ENCODE data around the gene HOXB9. TPM values are rescaled to one million over a fixed set of nuclear protein-coding genes. Genes with fewer than 3 reads are reported as not detected.

Gene HOXB9
- total RNA-seq, 2 experiments from 2014 or later, result not detected

DNA sequence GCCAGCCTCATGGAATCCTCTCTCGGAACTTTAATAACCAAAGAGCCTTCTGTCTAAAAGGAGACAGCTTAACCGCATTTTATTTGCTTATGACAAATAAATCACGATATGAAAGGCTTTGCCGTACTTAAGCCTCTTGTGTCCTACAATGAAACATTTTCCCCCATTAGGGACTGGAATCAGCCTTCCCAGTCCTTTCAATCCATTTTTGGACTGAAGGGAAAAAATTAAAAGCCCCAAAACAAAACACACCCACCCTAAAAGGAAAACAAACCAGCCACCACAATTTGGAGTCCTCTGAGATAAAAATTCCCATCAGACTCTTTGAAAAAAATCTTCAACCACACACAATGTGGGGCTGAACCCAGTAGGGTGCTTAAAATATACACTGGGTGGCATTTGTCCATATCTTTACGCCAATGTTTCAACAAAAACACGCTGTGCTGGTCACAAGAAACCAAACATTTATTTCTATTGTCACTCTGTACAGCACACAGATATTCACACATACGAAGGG, 51.0 kb downstream of the HOXB9 start:
- Mint-ChIP-seq H3K4me1 (ENCODE audit: low read depth) (peaks cover 32% of the 10 kb centered on the region), H3K27ac (no peak overlapping the region), H3K36me3 (ENCODE audit: low read depth) (no peaks in the 10 kb centered on the region), H3K27me3 (peaks cover 62% of the 10 kb centered on the region), H3K4me3 (peak overlapping the region; percentile 23), H3K9me3 (no peaks in the 10 kb centered on the region)
- peaks cover 15 to 17% of the 10 kb centered on the region in 2 experiments for H3K27me3 ChIP-seq (ENCODE audit: control insufficient read depth in 1 of 2, insufficient read depth in 2 of 2, low read length in 2 of 2)
- ChIA-PET CTCF (interaction anchor here (1.0 kb wide), 1 partner anchor 223 kb away, joined by 7 read pairs; no protein-coding TSS in a partner anchor), POLR2A (no interaction called here)
- no peaks in the 10 kb centered on the region for H3K36me3 ChIP-seq (ENCODE audit: insufficient read depth, low read length)
- no peak overlapping the region for H3K27ac ChIP-seq (ENCODE audit: low read depth in 1 of 2, low read length in 2 of 2)
- peaks cover 0 to 3% of the 10 kb centered on the region in 2 experiments for H3K9me3 ChIP-seq (ENCODE audit: control insufficient read depth in 1 of 2, insufficient read depth in 1 of 2, low read length in 2 of 2)
- no peak for TF ChIP-seq CTCF (IDR thresholded peaks at IDR 0.05)
- ATAC-seq (ENCODE audit: poor library complexity), result no peak
- H3K4me1 ChIP-seq (ENCODE audit: insufficient read depth, low read length), result peaks cover 38% of the 10 kb centered on the region
- no peak overlapping the region for H3K4me3 ChIP-seq (ENCODE audit: low read length)
- no peak for DNase-seq
- intact Hi-C loops (cut with DNase I, micrococcal nuclease), result no loop called here

GRCh38 chr17:48574505-48575065, 51.6 kb downstream of the HOXB9 start:
- CTCF ChIA-PET, result interaction anchor here (1.0 kb wide), 1 partner anchor 223 kb away, joined by 7 read pairs; no protein-coding TSS in a partner anchor
- Histone ChIP-seq H3K36me3 (ENCODE audit: insufficient read depth, low read length) (no peaks in the 10 kb centered on the region), H3K27me3 (ENCODE audit: control insufficient read depth in 1 of 2, insufficient read depth in 2 of 2, low read length in 2 of 2) (peaks cover 10 to 15% of the 10 kb centered on the region in 2 experiments), H3K9me3 (ENCODE audit: control insufficient read depth in 1 of 2, insufficient read depth in 1 of 2, low read length in 2 of 2) (no peaks in the 10 kb centered on the region), H3K27ac (ENCODE audit: low read depth in 1 of 2, low read length in 2 of 2) (no peak overlapping the region), H3K4me3 (ENCODE audit: low read length) (no peak overlapping the region), H3K4me1 (ENCODE audit: insufficient read depth, low read length) (peaks cover 34% of the 10 kb centered on the region)
- intact Hi-C loops (cut with DNase I, micrococcal nuclease), result no loop called here
- POLR2A ChIA-PET, result no interaction called here
- ATAC-seq (ENCODE audit: poor library complexity) (no peak), DNase-seq (no peak)
- Mint-ChIP-seq H3K27ac (no peak overlapping the region), H3K27me3 (peaks cover 57% of the 10 kb centered on the region), H3K4me1 (ENCODE audit: low read depth) (peaks cover 27% of the 10 kb centered on the region), H3K4me3 (no peak overlapping the region), H3K36me3 (ENCODE audit: low read depth) (no peaks in the 10 kb centered on the region), H3K9me3 (no peaks in the 10 kb centered on the region)
- TF ChIP-seq CTCF (IDR thresholded peaks at IDR 0.05), result no peak

DNA sequence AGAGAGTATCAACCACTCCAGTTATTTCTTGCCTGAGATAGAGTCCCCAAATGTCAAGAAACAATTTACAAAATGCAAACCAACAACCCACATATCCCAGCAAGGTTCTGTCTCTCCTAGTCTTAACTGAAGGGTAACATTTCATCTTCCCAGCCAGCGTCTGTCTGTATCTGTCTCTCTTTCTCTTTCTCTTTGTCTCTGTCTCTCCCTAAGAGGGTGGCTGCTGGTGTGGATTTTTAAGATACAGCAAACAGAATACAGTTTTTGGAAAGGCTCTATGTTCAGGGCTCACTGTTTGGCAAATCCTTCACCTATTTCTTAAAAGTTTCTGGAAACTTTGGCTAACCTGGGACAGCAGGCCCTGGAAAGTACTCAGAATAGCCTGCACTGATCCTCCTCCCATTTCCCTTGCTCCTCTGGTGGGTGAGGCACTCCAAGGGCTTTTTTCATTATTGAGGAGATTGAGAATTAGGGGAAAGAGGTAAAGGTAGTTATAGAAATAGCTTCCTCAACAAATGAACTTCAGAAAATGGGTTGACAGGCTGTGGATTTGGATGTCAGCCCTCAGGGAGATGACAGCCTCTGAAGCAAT, 54.2 kb downstream of the HOXB9 start:
- no peak overlapping the region for H3K4me3 ChIP-seq (ENCODE audit: low read length)
- intact Hi-C loops (cut with DNase I, micrococcal nuclease), result no loop called here
- H3K27ac Mint-ChIP-seq, result no peak overlapping the region
- peaks cover 15% of the 10 kb centered on the region for H3K4me1 ChIP-seq (ENCODE audit: insufficient read depth, low read length)
- no peaks in the 10 kb centered on the region for H3K36me3 Mint-ChIP-seq (ENCODE audit: low read depth)
- ATAC-seq (ENCODE audit: poor library complexity), result no peak
- no peak for DNase-seq
- ChIA-PET CTCF (no interaction called here), POLR2A (no interaction called here)
- TF ChIP-seq CTCF (IDR thresholded peaks at IDR 0.05), result no peak
- H3K9me3 Mint-ChIP-seq, result no peaks in the 10 kb centered on the region
- H3K4me1 Mint-ChIP-seq (ENCODE audit: low read depth), result peaks cover 9% of the 10 kb centered on the region
- no peaks in the 10 kb centered on the region for H3K36me3 ChIP-seq (ENCODE audit: insufficient read depth, low read length)
- peaks cover 34% of the 10 kb centered on the region for H3K27me3 Mint-ChIP-seq
- no peak overlapping the region for H3K27ac ChIP-seq (ENCODE audit: low read depth in 1 of 2, low read length in 2 of 2)
- H3K27me3 ChIP-seq (ENCODE audit: control insufficient read depth in 1 of 2, insufficient read depth in 2 of 2, low read length in 2 of 2), result peaks cover 3 to 9% of the 10 kb centered on the region in 2 experiments
- H3K4me3 Mint-ChIP-seq, result no peak overlapping the region
- H3K9me3 ChIP-seq (ENCODE audit: control insufficient read depth in 1 of 2, insufficient read depth in 1 of 2, low read length in 2 of 2), result no peaks in the 10 kb centered on the region

Small RNAs within 50 kb of the gene (microRNA-seq; reads per million reads assigned to microRNA genes)
- gene MIR196A1 (ENCODE audit: borderline microRNAs expressed, borderline replicate concordance), result not detected

Other genes starting within 250 kb of the HOXB9 start
- 10 to 100 TPM; 92.0 to 95.1 TPM for gene SKAP1, start 196.1 kb downstream of the HOXB9 start, total RNA-seq
- not detected for gene HOXB1, start 95.3 kb downstream of the HOXB9 start, total RNA-seq
- gene HOXB2, start 81.2 kb downstream of the HOXB9 start, total RNA-seq, result 1 to 10 TPM; 4.8 to 4.9 TPM
- under 1 TPM; 0.16 to 0.17 TPM for gene HOXB4, start 48.0 kb downstream of the HOXB9 start, total RNA-seq
- gene HOXB3, start 36.1 kb downstream of the HOXB9 start, total RNA-seq, result under 1 TPM; 0.25 to 0.36 TPM
- not detected for gene HOXB5, start 32.6 kb downstream of the HOXB9 start, total RNA-seq
- gene HOXB6, start 21.4 kb downstream of the HOXB9 start, total RNA-seq, result not detected
- gene HOXB7, start 15.3 kb downstream of the HOXB9 start, total RNA-seq, result not detected
- gene HOXB8, start 11.1 kb downstream of the HOXB9 start, total RNA-seq, result not detected
- gene PRAC1, start 96.2 kb upstream of the HOXB9 start, total RNA-seq, result not detected
- gene PRAC2, start 96.8 kb upstream of the HOXB9 start, total RNA-seq, result not detected
- gene HOXB13, start 102.4 kb upstream of the HOXB9 start, total RNA-seq, result not detected
- gene TTLL6, start 190.9 kb upstream of the HOXB9 start, total RNA-seq, result not detected
- gene CALCOCO2, start 204.7 kb upstream of the HOXB9 start, total RNA-seq, result 100 to 1,000 TPM; 140 to 142 TPM

Measured in CD4-positive, alpha-beta T cell (primary cell).